LNCAP (cell line): Measurements from ENCODE around the gene CEP164.

Source experiments
- CTCF ChIP-seq: fragments of 450-650 bp; IDR thresholded peaks from 2 replicates; pipeline ENCODE4 v1.5.1; 2017; ENCODE audit warnings: mild to moderate bottlenecking

Gene CEP164

DNA sequence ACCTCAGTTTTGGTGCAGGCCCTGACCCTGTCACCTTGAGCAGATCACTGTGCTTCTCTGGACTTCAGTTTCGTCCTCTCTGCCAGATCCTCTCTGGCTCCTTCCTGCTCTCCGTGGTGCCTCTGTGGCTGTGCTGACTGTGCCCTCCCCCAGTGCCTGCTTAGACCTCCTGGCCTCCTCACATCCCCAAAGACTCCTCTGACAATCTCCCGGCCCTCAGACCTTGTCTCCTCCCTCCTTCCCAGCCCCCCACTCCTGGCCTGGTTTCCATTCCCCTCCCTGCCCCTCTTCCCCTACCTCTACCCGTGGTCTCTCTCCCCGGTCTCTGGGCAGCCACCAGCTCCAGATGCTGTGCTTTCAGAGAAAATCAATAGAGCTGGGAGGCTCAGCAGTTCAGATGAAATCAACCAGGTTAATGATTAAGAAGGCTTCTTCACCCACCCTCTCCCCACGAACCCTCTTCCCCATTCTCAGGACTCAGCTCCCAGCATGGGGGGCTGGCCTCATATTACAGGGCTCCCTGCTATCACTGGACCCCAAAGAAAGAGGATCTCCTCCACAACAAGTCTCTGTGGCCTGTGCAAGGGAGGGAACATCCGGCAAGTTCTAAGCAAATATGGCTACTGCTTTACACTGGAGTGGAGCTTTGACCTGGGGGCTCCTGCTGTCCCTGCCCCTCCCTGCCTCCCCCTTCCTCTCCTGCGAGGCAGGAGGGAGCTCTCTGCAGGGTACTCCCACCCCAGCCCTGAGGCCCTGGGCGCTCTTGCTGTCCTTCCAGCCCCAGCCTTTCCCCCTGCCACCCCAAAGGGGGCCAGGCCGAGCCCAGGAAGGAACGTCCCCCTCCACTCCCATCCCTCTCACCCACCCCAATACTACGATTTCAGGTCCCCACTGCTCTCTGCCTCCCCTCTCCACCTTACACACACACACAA is 28.0 kb upstream of the CEP164 start:
- no peak for TF ChIP-seq CTCF

DNA sequence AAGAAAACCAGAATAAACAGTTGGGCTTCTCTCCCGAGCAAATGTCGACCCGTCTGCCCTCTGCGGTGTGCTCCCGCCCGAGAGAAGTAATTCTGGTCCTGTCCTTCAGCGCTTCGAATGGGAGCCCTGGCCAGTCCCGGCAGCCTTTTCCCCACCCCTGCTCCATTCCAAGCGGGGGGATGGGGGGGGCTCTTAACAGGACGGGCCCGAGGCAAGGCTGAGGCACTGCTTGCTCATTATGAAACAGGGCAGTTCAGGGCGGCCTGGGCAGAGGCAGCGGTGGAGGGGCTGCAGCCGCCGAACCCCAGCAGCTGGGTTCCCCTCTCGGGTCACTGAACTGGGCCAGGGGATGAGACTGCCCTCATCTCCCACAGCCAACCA is 27.4 kb upstream of the CEP164 start:
- no peak for TF ChIP-seq CTCF

- TF ChIP-seq CTCF, result no peak
These were observed 26.9 kb upstream of the CEP164 start for GRCh38 chr11:117300773-117301172.

- no peak for TF ChIP-seq CTCF
These were observed 25.4 kb upstream of the CEP164 start for GRCh38 chr11:117302228-117302627.

DNA sequence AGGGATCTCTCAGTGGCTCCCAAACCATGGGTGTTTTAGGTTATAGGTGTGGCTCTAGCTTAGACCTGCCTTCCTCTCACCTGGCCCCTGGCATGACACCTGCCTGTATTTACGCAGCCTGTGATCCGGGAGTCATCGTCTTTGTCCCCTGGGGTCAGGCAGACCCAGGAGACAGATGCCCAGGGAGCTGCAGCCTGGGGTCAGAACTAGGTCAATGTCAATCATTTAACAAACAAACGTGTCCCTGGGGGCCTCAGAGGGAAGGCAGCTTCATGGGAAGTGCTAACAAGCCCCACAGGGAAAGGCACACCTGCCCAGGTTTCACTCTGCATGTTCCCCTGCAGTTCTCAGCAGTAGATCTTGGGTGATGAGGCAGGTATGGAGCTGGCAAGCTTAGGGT is 24.6 kb upstream of the CEP164 start:
- TF ChIP-seq CTCF, result no peak

- TF ChIP-seq CTCF, result no peak
These were observed 23.9 kb upstream of the CEP164 start for GRCh38 chr11:117303646-117304315.

DNA sequence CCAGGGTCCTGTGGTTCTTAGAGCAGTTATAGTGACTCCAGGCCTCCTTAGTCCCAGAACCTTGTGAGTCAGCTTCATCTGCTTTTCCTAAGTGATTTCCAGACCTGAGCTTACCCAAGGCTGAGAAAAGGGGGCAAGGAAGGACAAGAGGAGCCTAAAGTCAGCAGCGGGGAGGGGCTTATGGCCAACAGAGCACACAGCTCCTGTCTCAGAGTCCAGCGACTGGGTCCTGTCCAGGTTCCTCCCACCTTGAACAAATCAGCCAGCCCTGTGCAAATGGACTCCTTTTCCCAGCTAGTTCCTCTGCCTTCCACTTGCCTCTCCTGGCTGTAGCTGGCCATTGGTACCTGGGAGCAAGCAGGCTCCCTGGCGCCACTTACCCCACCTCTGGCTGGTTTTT is 22.5 kb upstream of the CEP164 start:
- TF ChIP-seq CTCF, result no peak
